HuH-7.5 (cell line): ENCODE data around the gene GPR33.
A peak's percentile ranks its signal among the peaks of the same experiment; 100 is the strongest.
"Not testable (repeated sequence)": the region's sequence is repeated elsewhere in the genome, so short reads cannot be mapped to it uniquely, and the experiment has no call there.

Experiments
- DNase-seq: peaks from one replicate; pipeline ENCODE4 v3.0.0; 2011; ENCODE audit warnings: low spot score

The GPR33 gene

DNA sequence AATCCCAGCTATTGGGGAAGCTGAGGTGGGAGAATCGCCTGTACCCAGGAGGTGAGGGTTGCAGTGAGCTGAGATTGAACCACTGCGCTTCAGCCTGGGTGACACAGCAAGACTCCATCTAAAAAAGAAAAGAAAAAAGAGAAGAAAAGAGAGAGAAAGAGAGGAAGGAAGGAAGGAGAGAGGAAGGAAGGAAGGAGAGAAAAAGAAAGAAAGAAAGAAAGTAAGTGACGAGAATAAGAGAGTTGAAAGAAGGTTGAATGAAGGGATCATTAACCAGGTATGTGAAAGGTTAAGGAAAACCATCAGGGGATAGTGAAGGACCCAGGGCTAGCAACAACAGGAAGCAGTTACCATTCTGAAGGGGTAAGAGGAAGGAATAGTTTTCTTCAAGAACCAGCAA lies 26.3 kb downstream of the GPR33 start:
- DNase-seq = no peak

GRCh38 chr14:31457665-31458659 lies 29.9 kb downstream of the GPR33 start:
- peak; percentile 90 for DNase-seq

DNA sequence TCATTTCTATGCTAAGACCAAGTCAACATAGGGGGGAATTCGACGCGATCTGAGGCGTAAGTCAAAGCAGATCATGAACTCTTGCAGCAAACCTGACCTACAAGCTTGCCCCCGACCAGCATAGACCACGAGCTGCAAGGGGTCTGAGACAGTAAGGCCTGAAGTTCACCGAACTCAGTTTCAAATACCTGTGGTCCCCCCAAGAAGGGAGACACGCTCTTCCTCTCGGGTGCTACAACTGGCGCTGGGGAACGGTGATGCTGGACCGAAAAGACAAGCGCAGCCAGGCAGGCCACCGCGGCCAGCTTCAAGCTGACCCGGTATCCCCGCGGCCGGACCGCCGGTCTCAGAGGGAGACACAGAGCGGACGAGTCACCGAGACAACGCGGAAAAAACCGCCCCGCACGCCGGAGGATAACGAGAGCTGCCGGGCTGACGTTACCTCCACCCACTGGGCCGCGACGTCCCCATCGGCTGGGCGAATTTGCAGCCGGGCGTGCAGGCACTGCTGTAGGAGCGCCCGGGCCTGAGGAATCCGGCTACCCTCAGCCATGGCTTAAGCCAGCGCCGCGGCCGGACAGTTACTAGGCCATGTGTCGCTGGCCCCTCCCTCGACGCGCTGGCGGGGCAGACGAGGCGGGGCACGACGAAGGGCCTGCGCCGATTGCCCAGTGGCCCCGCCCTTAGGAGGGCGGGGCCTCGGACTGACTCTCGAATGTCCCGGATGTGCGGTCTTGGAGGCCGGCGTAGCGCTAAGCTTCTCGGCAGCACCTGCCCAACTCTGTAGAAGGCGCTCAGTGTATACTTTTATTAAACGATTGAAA lies 30.8 kb downstream of the GPR33 start, which contains the start of gene DTD2:
TSS of gene DTD2 (minus strand) at position 666 of the 824 bp plus-strand sequence. CDS start at position 553, 113 bp downstream.
- peak; percentile 99 for DNase-seq

DNA sequence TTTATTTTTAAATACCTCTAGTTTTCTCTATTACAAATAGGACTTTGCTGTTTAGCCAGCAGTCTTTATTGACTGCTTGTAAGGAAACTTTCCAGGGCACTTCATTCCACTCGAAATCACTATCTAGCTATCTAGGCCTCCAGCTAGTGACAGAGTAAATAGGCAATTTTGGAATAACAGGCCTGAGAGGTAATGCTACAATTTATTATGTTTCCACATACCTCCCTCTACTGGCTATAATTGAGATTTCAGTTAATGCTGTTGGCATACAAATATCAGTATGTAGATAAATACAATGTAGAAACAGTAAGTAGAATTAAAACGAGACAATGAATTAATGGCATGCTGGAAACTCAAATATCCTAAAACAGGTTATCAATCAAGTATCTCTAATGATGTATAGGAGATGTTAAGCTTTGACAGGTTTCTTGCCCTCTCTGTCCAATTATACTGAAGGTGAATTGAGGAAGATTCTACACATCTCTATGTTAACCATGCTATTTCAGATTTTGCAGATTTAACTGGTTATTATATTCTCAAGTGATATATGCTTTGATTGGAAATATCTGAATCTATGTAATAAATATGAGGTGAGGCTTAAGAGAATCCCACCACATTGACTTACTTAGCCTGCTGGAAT lies 37.7 kb downstream of the GPR33 start:
- DNase-seq = peak; percentile 75

DNA sequence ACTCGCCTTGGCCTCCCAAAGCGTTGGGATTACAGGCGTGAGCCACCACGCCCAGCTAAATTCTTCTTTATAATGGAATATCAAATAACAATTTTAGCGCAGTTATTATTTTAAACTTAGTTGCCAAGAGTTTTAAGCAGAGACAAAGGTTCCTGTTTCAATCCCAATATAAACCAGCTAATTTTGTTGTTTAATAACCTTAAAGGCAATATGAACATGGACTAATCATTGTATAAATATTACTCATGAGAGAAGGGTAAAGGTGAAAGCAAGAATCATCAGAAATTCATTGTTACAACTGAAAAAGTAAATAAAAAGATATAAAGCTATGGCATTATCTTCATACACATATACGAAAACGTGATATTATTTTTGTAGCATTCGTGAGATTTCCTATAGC lies 38.7 kb downstream of the GPR33 start:
- no peak for DNase-seq

GRCh38 chr14:31445703-31446102 lies 42.1 kb downstream of the GPR33 start:
- no peak for DNase-seq

DNA sequence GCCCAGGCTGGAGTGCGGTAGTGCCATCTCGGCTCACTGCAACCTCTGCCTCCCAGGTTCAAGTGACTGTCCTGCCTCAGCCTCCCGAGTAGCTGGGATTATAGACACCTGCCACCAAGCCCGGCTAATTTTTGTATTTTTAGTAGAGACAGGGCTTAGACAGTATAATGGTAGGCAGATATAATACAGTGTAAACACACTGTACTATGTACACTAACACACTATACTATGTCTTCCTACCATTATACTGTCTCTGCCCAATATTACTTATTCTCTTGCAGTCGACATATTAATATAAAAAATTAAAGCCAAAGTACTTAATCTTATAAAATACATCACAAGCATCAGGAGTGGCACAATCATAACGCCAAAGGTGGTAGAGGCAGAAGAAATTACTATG lies 45.6 kb downstream of the GPR33 start:
- no peak for DNase-seq

DNA sequence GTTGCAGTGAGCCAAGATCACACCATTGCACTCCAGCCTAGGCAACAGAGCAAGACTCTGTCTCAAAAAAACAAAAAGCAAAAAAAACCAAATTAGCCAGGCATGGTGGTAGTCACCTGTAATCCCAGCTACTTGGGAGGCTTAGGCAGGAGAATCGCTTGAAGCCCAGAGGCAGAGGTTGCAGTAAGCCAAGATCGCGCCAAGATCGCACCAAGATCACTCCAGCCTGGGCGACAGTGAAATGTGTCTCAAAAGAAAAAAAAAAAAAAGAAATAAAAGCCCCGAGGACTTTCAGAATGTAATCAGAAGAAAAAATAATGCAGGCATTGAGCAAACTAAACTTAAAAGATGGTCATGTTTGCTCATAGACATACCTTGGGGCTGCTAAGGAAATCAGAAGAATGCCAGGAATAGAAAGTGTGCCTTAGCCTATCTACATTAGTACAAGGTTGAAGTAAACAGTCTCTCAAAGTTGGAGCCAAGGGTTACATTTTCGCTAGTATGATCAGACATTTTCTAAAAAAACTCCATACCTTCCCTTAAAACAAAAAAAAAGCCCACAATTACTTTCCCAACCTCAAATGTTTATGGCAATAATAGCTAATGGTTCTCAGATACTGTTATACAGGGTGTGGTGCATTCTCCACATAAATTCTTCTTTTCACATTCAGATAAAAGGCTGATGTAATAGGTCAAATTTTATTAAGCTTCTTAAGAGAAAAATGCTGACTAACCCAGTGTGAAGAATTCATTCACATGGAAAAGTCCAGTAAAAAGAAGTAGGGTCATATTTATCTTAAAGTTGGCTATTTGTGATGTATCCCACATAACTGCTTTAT lies 46.3 kb downstream of the GPR33 start:
- DNase-seq = no peak

DNA sequence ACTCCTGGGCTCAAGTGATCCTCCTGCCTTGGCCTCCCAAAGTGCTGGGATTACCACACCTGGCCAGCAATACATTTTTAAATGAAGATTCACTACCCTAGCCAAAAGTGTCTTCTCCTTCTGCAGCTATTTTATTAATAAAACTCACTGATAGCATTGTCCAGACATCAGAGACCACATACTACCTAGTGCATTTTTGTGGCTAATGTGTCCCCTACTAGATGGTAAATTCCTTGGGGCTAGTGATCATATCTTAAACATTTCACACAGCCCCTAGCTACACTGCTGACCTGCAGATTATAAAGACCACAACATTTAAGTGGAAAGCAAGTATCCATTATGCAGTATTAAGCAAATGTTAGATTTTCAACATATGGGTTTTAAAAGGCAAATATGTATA lies 47.6 kb downstream of the GPR33 start:
- DNase-seq = no peak

GRCh38 chr14:31439561-31439960 lies 48.3 kb downstream of the GPR33 start:
- no peak for DNase-seq

DNA sequence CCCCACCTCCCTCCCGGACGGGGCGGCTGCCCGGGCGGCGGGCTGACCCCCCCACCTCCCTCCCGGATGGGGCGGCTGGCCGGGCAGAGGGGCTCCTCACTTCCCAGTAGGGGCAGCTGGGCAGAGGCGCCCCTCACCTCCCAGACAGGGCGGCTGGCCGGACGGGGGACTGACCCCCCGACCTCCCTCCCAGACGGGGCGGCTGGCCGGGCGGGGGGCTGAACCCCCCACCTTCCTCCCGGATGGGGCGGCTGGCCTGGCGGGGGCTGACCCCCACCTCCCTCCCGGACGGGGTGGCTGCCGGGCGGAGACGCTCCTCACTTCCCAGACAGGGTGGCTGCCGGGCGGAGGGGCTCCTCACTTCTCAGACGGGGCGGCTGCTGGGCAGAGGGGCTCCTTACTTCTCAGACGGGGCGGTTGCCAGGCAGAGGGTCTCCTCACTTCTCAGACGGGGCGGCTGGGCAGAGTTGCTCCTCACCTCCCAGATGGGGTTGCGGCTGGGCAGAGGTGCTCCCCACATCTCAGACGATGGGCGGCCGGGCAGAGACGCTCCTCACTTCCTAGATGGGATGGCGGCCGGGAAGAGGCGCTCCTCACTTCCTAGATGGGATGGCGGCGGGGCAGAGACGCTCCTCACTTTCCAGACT lies 50.7 kb downstream of the GPR33 start:
- not testable (repeated sequence) for DNase-seq

DNA sequence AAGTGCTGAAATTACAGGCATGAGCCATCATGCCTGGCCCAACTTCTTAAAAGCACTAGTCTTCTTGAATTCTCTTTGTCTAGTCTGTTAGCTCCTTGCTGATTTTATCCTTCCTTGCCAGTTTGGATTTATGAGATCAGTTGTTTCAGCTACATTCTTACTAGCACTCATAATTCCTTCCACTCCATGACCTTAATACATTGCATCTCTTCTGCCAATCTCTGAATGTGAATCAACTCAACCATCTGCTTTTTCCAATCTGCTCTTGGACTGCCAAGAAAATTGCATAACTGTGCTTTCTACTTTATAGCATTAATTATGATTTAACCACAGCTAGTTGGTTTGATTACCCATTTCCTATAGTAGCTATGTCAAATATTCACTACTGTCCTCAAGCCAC lies 52.6 kb downstream of the GPR33 start:
- no peak for DNase-seq
